Measurements from ENCODE around the gene POLL.

POLL gene

DNA sequence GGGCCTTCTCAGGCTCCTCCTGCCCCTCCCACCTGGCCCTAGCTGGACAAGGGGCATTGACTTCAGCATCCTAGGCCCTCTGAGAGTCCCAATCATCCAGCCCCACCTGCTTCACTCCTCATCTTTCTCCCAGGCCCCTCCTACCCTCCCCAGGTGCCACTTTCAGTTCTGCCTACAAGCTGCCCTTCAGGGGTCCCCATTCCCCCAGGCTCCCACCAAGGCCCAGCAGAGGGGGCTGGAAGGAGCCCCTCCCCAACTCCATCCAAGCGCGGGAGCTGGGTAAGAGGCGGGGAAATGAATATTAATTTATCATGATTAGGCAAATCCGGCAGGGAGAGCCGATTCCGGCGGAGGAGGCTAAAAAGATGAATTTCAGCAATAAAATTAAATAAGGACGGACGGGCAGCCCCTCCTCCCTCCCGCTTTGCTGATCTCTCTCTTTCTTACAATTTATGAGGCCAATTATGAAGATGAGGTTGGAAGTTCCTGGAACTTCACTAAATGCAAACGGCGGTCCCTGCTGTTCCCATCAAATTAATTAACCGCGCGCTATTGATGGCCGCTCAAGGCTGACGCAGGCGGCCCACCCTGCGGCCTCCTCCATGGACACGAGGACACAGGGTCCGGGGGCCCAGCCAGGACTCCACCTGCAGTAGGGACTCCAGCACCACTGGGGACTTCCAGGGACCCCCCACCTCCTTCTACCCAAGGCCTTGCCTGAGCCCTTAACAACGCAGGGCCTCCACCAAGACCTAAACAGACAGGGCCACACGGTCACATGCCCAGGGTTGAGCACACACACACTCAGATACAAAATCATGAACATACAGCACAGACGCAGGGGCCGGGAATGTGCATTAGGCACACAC, 13.9 kb downstream of the POLL start:
- no peak for DNase-seq (ENCODE audit: low spot score)

DNA sequence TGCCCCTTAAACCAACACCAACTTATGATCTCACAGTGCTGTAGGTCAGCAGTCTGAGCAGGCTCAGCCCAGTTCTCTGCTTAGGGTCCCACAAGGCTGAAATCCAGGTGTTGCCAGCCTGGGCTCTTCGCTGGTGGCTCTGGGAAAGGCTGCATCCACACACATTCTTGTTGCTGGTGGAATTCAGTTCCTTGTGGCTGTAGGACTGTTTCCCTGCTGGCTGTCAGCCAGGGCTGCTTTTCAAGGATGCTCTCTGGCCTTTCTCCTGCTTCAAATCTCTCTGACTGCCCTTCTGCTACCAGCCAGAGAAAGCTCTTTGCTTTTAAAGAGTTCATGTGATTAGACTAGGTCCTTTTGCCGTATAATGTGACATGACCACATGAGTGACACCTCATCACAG, 15.3 kb downstream of the POLL start:
- peak; percentile 17 for DNase-seq (ENCODE audit: low spot score)

DNA sequence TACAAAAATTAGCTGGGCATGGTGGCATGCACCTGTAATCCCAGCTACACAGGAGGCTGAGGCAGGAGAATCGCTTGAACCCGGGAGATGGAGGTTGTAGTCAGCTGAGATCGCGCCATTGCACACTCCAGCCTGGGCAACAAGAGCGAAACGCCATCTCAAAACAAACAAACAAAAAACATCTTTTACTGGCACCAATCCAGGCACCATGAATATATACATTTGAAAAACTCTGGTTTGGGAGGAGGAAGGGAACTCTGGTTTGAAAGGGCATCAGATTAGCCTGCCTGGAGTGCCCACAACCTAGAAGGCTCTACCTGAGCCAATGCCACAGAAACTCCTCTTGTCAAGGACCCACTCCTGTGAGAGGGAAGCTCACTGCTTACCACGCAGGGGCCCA, 15.9 kb downstream of the POLL start:
- peak; percentile 75 for DNase-seq (ENCODE audit: low spot score)

DNA sequence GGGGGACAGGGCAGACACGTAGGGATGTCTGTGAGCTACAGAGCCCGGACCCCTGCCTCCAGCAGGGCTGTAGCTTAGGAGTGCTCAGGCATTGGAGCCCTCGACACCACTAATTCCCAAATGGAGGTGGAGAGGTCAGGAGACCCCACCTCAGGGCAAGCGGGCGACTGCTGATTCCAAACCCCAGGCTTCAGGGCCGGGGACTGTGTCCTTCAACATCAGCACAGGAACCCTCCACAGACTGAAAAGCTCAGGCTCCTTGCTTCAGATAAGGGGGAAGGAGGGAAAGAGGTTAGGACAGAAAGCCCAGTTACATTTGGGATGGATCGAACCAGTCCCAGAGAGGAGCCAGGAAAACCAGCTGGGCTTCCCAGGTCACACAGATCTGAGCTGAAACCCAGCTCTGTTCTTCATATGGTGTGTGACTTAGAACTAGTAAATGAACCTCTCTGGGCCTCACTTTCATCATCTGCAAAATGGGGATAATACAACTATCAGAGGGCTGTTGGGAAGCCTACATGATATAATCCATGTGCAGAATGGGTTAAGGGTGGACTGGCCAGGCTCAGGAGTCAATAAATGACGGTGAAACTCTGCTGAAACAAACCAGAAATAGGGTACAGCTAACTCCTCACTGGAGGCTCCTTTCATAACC, 16.7 kb downstream of the POLL start:
- no peak for DNase-seq (ENCODE audit: low spot score)

DNA sequence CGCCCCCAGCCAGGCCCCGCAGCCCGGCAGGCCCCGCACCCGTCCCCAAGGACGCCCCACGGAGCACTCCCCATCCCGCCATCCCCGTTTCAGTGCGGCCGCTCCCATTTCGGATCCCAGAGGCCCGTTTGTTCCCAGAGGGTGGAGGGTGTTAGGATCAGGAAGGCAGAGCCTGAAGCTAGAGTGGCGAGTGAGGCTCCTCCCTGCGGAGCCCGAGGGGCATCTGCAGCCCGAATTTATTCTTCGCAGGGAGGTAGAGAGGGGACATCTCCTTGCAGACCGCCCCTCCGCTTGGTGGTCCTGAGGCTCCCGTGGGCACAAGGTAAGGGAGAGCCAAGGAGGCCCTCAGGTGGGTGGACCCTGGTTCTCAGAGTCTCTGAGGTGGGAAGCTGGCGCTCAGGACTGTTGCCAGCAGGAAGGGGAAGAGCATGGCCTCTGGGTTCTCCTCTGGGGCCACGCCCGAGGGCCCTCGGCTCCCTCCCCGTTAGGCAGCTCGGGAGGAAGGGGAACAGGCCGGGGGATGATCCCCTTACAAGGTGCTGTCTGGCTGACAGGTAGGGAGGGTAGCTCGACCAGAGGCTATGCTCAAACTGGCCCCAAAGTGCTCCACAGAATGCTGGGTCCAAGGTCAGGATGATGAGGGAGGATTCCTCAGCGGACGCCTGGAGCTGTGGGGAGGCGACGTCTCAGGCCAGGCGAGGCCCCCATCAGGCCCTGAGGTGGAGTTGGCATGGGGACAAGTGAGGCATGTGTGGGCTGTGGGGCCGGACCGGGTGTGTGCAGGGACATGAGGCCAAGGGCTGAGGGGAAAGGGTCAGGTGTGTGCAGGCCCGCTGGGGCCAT, 17.4 kb downstream of the POLL start:
- peak; percentile 34 for DNase-seq (ENCODE audit: low spot score)

DNA sequence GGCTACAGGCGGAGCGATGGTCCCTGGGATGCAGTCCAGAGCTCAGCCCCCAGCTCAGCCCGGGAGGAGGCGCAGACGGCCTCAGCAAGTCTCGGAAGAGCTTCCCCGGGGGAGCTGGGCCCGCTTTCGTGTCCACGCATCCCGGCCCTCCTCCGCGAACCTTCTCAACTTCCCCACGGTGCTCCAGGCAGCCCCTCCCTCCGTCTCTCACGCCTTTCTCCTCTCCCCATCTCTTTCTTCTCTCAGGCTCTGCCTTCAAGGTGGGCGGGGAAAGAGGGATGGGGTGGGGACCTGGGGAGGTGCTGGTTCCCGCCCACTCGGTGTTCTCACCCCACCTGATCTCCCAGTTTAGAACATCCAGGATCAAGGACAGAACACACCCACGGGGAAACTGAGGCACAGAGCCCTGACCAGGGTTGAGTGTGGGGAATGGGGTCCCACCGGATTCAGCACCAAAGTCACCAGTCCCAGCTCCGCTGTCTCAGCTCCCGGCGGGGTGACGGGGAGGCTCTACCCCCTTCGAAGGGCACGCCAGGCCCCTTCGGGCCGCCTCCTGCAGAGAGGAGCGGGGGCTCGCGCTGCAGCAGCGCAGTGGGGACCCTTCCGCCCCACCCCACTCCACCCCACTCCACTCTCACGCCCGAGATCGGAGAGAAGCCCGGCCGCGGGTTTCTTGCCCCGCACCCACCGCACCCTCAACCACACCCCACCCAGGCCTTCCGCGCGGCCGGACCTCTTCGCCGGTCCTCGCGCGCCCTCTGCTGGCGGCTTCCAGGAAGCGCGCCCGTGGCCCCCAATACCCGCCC, 18.2 kb downstream of the POLL start:
- peak; percentile 89 for DNase-seq (ENCODE audit: low spot score)

DNA sequence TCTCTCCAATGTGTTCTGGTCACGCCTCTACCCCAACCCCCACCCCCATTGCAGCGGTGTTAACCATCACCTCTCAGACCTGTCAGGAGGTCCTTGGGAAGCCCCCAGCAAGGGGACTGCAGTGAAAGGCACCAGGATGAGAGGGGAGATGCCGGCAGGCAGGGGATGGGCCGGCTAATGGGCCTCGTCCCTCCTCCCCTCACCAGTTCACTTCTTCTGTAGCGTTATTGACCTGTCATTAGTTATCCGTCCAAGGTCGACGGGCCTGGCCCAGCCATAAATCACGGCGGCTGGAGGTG, 18.8 kb downstream of the POLL start:
- no peak for DNase-seq (ENCODE audit: low spot score)

DNA sequence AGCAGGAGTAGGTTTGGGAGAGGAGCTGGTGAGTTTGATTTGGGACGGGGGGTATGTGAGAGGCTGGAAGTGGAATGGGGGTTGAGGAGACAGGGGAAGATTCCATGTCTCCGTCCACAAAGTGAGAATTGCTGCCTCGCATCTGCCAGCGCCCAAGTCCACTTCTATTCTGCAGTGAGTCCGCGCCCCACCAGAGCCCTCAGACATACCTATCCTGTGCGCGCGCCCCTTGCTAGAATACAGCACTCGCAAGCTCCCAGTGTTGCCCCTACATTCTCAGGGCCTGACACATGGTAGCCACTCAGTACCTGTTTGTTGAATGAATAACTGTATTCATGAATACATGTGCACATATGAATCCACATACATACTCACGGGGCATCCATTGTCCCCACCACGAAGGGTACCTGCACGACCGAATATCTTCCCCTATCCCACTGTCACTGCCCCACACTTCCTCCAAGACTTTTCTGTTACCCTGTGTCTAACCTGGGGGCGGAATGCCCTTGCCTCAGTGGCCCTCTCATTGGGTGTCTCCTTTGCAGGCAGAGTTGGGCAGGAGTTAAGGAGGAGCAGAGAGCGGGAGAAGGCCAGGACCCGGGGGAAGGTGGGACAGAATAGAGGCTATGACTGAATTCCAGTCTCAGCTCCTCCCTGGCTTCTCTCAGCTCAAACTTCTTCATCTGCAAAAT, 19.9 kb downstream of the POLL start:
- no peak for DNase-seq (ENCODE audit: low spot score)

DNA sequence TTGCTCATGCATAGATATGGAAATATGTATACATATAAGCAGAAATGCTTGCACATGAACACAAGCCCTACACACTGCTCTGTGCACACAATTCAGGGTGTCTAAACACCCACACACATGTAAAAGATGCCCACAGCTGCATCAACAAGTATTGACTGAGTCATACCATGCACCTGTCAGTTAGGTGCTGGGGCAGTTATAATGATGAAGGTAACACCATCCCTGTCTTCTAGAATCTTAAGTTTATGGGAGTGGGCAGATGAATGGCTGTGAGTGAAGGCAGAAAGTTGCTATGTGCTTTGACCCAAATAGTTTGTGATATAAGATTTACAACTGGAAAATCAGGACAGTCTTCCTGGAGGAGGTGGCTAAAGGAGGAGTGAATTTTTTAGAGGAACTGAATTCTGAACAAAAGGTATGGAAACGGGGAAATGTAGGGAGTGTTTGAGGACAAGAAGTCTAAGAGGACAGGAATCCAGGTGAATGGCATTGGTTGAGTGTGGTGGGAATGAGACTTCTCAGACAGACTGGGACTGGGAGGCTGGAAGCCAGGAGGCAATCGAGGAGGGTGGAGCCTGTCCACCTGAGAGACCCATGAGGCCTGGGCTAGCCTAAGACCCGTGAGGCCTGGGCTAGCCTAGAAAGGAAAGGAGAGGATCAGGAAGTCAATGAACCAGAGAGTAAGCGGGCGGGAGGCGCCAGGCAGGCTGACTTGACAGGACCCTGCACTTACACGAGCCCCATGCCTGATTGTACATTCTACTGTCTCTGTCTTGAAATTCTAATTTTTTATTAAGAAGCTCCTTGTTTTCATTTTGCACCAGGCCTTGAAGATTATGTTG, 20.7 kb downstream of the POLL start:
- no peak for DNase-seq (ENCODE audit: low spot score)

DNA sequence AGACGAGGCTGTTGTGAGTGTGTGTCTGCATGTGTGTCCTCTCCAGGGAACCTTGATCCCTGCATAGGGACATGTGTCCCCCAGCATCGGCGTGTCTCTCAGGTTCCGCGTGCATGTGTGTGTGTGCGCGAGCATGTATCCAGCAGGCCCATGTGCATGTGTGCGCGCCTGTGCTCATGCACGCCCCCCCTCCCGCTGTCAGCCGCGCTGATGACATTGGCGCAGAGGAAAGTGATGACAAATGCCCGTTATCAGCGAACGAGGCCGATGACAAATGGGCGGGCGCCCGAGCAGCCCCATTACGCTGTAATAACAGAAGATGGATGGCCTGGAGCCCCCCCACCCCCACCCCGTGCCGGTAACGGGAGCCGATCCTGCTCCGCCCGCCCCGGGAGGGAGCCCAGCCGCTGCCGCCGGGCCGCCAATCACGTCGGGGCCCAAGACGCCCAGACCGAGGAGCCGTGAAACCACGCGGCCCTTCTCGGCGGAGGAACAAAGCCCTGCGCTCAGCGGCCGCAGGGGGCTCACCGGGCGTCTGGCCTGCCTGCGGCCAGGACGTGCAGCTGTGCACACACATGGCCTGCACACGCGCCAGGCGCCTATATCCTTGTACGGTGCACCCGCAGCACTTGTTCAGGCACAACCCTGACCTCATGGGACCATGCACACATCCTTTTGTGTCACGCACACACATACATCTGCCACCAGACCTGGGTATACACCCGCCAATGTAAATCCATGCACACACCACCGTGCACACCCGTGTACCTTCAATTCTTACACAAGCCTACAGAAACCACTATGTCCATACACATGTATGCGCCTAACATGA, 21.5 kb downstream of the POLL start:
- peak; percentile 50 for DNase-seq (ENCODE audit: low spot score)

DNA sequence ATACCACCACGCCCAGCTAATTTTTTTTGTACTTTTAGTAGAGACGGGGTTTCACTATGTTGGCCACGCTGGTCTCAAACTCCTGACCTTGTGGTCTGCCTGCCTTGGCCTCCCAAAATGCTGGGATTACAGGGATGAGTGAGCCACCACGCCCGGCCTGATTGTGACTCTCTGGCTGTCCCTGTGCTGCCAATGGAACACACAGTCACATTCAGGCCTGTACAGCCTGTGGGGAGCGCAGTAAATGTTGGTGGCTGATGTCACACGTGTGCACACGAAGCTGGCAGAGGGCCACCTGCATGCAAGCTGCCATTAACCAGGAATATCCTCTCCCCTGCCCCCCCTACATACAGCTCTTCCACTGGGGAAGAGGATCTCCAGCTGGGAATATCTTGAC, 22.1 kb downstream of the POLL start:
- DNase-seq (ENCODE audit: low spot score) = no peak

DNA sequence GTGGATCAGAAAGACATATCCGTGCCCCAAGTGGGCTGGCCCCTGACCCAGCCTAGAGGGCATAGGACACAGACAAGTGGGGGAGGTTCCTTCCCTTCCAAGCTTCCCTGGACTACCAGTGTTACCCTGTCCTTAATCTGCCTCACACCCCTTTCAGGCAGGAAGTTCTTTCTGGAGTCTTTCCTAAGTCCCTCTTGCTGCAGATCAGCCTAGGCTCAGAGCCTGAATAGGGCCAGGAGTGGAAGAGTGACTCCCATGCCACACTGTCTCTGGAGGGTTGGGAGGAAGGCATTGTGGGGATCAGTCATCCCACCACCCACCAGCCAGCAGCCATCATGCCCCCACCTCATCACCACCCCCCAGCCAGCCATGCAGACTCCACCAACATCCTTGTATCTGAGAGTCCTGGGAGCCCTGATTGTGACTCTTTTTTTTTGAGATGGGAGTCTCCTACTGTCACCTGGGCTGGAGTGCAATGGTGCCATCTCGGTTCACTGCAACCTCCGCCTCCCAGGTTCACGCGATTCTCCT, 22.6 kb downstream of the POLL start:
- no peak for DNase-seq (ENCODE audit: low spot score)

DNA sequence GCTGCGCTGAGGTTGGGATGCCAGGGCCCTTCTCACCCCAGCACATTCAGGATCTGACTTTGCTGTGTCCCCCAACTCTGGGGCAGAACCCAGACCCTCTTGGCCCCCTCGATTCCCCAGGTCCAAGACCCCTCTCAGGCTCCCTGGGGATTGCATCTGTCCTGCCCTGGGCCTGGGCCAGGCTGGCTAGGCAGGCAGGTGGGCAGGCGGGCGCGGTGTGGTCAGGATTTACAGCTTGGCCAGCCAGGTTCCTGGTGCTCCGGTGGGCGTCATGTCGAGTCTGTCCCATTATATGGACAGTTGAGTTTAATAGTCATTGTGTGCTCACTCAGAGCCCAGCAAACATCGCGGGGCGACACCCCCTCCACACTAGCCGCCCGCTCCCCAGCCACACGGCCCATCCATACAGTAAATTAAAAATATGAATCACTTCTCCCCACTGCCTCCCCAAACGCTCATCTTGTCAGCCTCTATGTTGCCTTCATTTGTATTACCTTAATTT, 23.5 kb downstream of the POLL start:
- DNase-seq (ENCODE audit: low spot score) = no peak

DNA sequence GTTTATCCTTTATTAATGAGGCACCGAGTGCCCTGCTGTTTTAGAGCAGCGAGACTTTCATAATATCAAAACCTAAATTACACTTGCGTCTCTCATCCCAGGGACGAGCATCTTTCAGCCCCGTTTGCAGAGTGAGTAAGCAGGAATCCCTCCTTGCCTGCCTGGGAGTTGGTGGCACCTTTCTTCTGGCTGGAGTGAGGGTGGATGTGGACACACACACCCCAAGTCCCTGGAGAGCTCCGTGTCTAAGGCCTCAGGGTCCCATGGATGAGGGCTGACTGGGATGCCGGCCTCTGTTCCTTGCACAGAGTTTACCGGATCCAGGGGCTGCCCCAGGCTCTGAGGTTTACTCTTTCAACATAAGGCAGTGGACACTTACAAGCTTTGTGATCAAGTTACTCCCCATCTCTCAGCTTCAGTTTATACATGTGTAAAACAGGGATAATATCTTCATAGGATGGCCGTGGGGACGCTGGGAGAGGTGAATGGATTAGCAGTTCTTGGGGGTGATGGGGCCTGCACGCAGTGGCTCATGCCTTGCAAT, 24.5 kb downstream of the POLL start:
- no peak for DNase-seq (ENCODE audit: low spot score)

DNA sequence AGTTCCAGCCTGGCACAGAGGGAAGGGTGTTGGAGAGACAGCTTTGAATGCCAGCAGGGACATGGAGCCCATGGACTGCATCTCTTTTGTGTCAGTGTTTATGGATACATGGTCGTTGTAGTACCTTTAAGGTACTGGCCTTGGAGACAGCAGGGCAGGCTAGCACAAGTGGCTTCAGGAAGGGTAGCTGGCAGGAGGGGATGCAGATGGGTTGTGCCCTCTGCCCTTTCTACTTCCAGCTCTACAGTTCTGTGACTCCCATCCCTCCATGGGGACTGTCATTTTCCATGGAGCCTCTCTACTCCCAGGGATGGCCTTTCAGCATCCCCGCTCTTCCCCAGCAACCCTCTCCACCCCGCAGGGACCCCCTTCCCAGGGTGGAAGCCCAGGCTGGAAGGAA, 25.1 kb downstream of the POLL start:
- DNase-seq (ENCODE audit: low spot score) = no peak

DNA sequence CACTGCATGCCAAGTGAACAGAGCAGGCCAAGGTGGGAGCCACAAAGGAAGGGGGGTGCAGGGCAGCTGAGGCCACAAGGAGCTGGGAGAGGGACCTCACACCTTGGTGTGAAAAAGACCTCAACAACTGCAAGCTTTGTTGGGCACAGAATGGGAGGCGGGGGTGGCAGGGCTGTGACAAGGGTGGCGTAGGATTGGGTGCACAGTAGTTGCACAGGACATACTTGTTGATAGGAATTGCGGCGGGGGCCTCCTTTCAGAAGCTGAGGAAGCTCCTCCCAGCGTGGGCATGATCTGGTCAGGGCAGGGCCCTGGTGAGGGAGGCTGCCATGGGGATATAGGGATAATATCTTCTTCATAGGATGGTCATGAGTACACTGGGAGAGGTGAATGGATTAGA, 25.8 kb downstream of the POLL start:
- no peak for DNase-seq (ENCODE audit: low spot score)

DNA sequence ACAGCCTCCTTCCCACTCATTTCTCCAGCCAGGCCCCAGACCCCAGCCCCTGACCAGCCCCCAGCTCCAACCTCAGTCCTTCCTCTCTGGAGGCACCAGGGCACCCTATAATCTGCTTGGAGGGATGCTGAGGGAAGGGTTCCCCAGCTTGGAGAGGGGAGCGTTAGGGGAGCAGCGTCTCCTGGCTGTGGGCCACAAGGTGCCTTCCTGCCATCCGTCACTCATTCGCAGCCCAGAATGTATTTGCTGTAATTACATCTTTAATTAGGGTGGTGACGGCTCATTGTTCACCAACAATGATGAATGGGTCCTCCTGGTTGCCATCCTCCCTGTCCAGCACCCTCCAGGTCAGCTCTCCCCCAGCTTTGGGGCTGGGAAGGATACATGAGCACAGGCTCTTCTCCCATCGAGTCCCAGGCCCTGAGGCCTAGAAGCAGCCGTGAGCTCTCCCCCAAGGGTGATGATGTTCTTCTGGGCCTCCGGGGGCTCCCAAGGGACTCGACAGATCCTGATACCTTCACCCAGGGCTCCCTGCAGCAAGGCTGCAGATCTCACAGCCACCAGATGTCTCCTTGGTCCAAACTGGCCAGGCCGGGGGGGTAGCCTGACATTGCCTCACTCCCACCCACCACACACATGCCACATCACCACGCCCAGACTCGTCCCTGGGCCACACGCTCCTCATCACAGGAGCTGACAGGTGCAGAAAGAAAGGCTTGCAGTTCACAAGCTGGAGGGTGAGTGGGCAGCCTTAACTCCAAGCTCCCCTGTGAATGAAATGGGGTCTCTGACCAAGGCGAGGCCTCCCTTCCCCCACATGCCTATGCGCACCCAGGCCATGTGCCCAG, 26.8 kb downstream of the POLL start:
- DNase-seq (ENCODE audit: low spot score) = no peak

Measured in hematopoietic multipotent progenitor cell treated with erythropoietin and hydrocortisone succinate and interleukin-3 and kit ligand, for 15 days (in vitro differentiated cells).